ENCODE measurements around the gene GPR83. TPM values are rescaled to one million over a fixed set of nuclear protein-coding genes. Genes with fewer than 3 reads are reported as not detected.
A peak's percentile ranks its signal among the peaks of the same experiment; 100 is the strongest.

Gene GPR83
- total and polyA plus RNA-seq, 2 donors from 2014 or later = 0.28 TPM; not detected in 1

- FAIRE-seq (no peak), DNase-seq (no peak)
- H3K36me3 ChIP-seq (ENCODE audit: control insufficient read depth in 2 of 3, insufficient read depth in 3 of 3, low read length in 3 of 3) = peaks cover 0 to 9% (median 0%) of the 10 kb centered on the region in 3 donors
- H3K9ac ChIP-seq (ENCODE audit: low read length in 3 of 3) = no peak overlapping the region
- no peak overlapping the region for H3K27ac ChIP-seq (ENCODE audit: low read depth in 2 of 2, low read length in 2 of 2)
- H3K27me3 ChIP-seq (ENCODE audit: control insufficient read depth, insufficient read depth, low read length) = no peaks in the 10 kb centered on the region
- TF ChIP-seq CTCF (IDR thresholded peaks at IDR 0.05; ENCODE audit: borderline replicate concordance, extremely low read depth, insufficient read depth) = no peak
- H3K4me3 ChIP-seq (ENCODE audit: low read length in 3 of 3) = no peak overlapping the region
- H3K4me1 ChIP-seq (ENCODE audit: control insufficient read depth in 2 of 3, insufficient read depth in 2 of 3, low read depth in 1 of 3, low read length in 3 of 3) = peaks cover 0 to 4% (median 0%) of the 10 kb centered on the region in 3 donors
- H3K9me3 ChIP-seq (ENCODE audit: control insufficient read depth in 2 of 3, insufficient read depth in 1 of 3, low read length in 3 of 3) = peaks cover 0 to 2% (median 0%) of the 10 kb centered on the region in 3 donors
- intact Hi-C loops (cut with DNase I) = no loop called here
Measured at GRCh38 chr11:94424662-94425061, 23.4 kb upstream of the GPR83 start.

GRCh38 chr11:94424011-94424410 lies 22.8 kb upstream of the GPR83 start:
- no peaks in the 10 kb centered on the region for H3K27me3 ChIP-seq (ENCODE audit: control insufficient read depth, insufficient read depth, low read length)
- H3K4me3 ChIP-seq (ENCODE audit: low read length in 3 of 3) = no peak overlapping the region
- H3K36me3 ChIP-seq (ENCODE audit: control insufficient read depth in 2 of 3, insufficient read depth in 3 of 3, low read length in 3 of 3) = peaks cover 0 to 3% (median 0%) of the 10 kb centered on the region in 3 donors
- no peak overlapping the region for H3K9ac ChIP-seq (ENCODE audit: low read length in 3 of 3)
- H3K27ac ChIP-seq (ENCODE audit: low read depth in 2 of 2, low read length in 2 of 2) = no peak overlapping the region
- peaks cover 0 to 2% (median 0%) of the 10 kb centered on the region in 3 donors for H3K9me3 ChIP-seq (ENCODE audit: control insufficient read depth in 2 of 3, insufficient read depth in 1 of 3, low read length in 3 of 3)
- no peak for FAIRE-seq
- no peak for TF ChIP-seq CTCF (IDR thresholded peaks at IDR 0.05; ENCODE audit: borderline replicate concordance, extremely low read depth, insufficient read depth)
- no peak for DNase-seq
- intact Hi-C loops (cut with DNase I) = no loop called here
- H3K4me1 ChIP-seq (ENCODE audit: control insufficient read depth in 2 of 3, insufficient read depth in 2 of 3, low read depth in 1 of 3, low read length in 3 of 3) = peaks cover 0 to 4% (median 0%) of the 10 kb centered on the region in 3 donors

- Histone ChIP-seq H3K9ac (ENCODE audit: low read length in 3 of 3) (no peak overlapping the region), H3K27me3 (ENCODE audit: control insufficient read depth, insufficient read depth, low read length) (no peaks in the 10 kb centered on the region), H3K27ac (ENCODE audit: low read depth in 2 of 2, low read length in 2 of 2) (no peak overlapping the region), H3K9me3 (ENCODE audit: control insufficient read depth in 2 of 3, insufficient read depth in 1 of 3, low read length in 3 of 3) (peaks cover 0 to 2% (median 0%) of the 10 kb centered on the region in 3 donors), H3K4me1 (ENCODE audit: control insufficient read depth in 2 of 3, insufficient read depth in 2 of 3, low read depth in 1 of 3, low read length in 3 of 3) (peaks cover 0 to 4% (median 0%) of the 10 kb centered on the region in 3 donors), H3K4me3 (ENCODE audit: low read length in 3 of 3) (no peak overlapping the region), H3K36me3 (ENCODE audit: control insufficient read depth in 2 of 3, insufficient read depth in 3 of 3, low read length in 3 of 3) (no peaks in the 10 kb centered on the region)
- no peak for TF ChIP-seq CTCF (IDR thresholded peaks at IDR 0.05; ENCODE audit: borderline replicate concordance, extremely low read depth, insufficient read depth)
- intact Hi-C loops (cut with DNase I) = no loop called here
- DNase-seq (peak; percentile 83 to 90 (median 87)), FAIRE-seq (no peak)
Measured at GRCh38 chr11:94423507-94423906, 22.3 kb upstream of the GPR83 start.
